ENCODE measurements around the gene RAB11FIP5.

GRCh38 chr2:73084971-73085370, 27.8 kb downstream of the RAB11FIP5 start:
- TF ChIP-seq, protein P1, sequence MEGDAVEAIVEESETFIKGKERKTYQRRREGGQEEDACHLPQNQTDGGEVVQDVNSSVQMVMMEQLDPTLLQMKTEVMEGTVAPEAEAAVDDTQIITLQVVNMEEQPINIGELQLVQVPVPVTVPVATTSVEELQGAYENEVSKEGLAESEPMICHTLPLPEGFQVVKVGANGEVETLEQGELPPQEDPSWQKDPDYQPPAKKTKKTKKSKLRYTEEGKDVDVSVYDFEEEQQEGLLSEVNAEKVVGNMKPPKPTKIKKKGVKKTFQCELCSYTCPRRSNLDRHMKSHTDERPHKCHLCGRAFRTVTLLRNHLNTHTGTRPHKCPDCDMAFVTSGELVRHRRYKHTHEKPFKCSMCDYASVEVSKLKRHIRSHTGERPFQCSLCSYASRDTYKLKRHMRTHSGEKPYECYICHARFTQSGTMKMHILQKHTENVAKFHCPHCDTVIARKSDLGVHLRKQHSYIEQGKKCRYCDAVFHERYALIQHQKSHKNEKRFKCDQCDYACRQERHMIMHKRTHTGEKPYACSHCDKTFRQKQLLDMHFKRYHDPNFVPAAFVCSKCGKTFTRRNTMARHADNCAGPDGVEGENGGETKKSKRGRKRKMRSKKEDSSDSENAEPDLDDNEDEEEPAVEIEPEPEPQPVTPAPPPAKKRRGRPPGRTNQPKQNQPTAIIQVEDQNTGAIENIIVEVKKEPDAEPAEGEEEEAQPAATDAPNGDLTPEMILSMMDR (IDR thresholded peaks at IDR 0.05 in 2 of 3, conservative IDR thresholded peaks at IDR 0.05 in 1 of 3; ENCODE audit: borderline replicate concordance in 1 of 3, insufficient read depth in 1 of 3, low read depth in 2 of 3, low read length in 2 of 3) = no peak
- TF ChIP-seq, protein P2, sequence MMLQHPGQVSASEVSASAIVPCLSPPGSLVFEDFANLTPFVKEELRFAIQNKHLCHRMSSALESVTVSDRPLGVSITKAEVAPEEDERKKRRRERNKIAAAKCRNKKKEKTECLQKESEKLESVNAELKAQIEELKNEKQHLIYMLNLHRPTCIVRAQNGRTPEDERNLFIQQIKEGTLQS (IDR thresholded peaks at IDR 0.05) = no peak
- TF ChIP-seq YY1 (IDR thresholded peaks at IDR 0.05; ENCODE audit: extremely low read depth, insufficient replicate concordance, low read depth, low read length) (no peak), POLR2AphosphoS5 (IDR thresholded peaks at IDR 0.05; ENCODE audit: low read depth, low read length) (no peak), RAD21 (IDR thresholded peaks at IDR 0.05; ENCODE audit: low read depth) (no peak)

Data from HCT116 (cell line).